Stimulated activated CD8-positive, alpha-beta memory T cell treated with anti-CD3 and anti-CD28 coated beads, Interleukin-7, amount 100 ng/mL, for 24 hours (primary cell): ENCODE data around the gene VWA5B1.
"Not testable (repeated sequence)": the region's sequence is repeated elsewhere in the genome, so short reads cannot be mapped to it uniquely, and the experiment has no call there.

Source experiments
- DNase-seq: peaks from one replicate; pipeline ENCODE4 v3.0.0-alpha.2; 2020; ENCODE audit warnings: low read depth

VWA5B1 gene

GRCh38 chr1:20290624-20291597, at the start of gene VWA5B1:
VWA5B1 (plus strand) TSS chr1:20290875; CDS start chr1:20310602, 19,727 bp downstream.
- no peak for DNase-seq

GRCh38 chr1:20242890-20243479, 47.7 kb upstream of the VWA5B1 start:
- no peak for DNase-seq

- no peak for DNase-seq
Measured at GRCh38 chr1:20248971-20249612, 41.6 kb upstream of the VWA5B1 start.

GRCh38 chr1:20250340-20250989, 40.2 kb upstream of the VWA5B1 start:
- no peak for DNase-seq

GRCh38 chr1:20252587-20252986, 38.1 kb upstream of the VWA5B1 start:
- no peak for DNase-seq

- DNase-seq, result no peak
Measured at GRCh38 chr1:20255666-20256065, 35.0 kb upstream of the VWA5B1 start.

- no peak for DNase-seq
Measured at GRCh38 chr1:20259646-20260045, 31.0 kb upstream of the VWA5B1 start.

GRCh38 chr1:20261095-20261494, 29.6 kb upstream of the VWA5B1 start:
- no peak for DNase-seq

GRCh38 chr1:20262810-20263534, 27.7 kb upstream of the VWA5B1 start:
- no peak for DNase-seq

GRCh38 chr1:20265250-20265649, 25.4 kb upstream of the VWA5B1 start:
- no peak for DNase-seq

- DNase-seq, result no peak
Measured at GRCh38 chr1:20266141-20266540, 24.5 kb upstream of the VWA5B1 start.

- DNase-seq, result no peak
Measured at GRCh38 chr1:20266642-20267041, 24.0 kb upstream of the VWA5B1 start.

- no peak for DNase-seq
Measured at GRCh38 chr1:20271498-20272400, 18.9 kb upstream of the VWA5B1 start.

GRCh38 chr1:20273716-20274115, 17.0 kb upstream of the VWA5B1 start:
- DNase-seq, result not testable (repeated sequence)

- DNase-seq, result no peak
Measured at GRCh38 chr1:20275319-20275925, 15.3 kb upstream of the VWA5B1 start.

- no peak for DNase-seq
Measured at GRCh38 chr1:20276485-20277159, 14.1 kb upstream of the VWA5B1 start.

- no peak for DNase-seq
Measured at GRCh38 chr1:20278692-20279130, 12.0 kb upstream of the VWA5B1 start.

- DNase-seq, result no peak
Measured at GRCh38 chr1:20279509-20279908, 11.2 kb upstream of the VWA5B1 start.

GRCh38 chr1:20280341-20280740, 10.3 kb upstream of the VWA5B1 start:
- no peak for DNase-seq
